Activated CD4-positive, alpha-beta T cell treated with anti-CD3 and anti-CD28 coated beads for 4 hours (primary cell): ENCODE results near the gene FOSL2.

Experiments
- DNase-seq, 2 donors: peaks; one replicate each; pipeline ENCODE4 v3.0.0-alpha.2; 2020

The FOSL2 gene

GRCh38 chr2:28375742-28376631, 16.7 kb upstream of the FOSL2 start:
- no peak for DNase-seq

DNA sequence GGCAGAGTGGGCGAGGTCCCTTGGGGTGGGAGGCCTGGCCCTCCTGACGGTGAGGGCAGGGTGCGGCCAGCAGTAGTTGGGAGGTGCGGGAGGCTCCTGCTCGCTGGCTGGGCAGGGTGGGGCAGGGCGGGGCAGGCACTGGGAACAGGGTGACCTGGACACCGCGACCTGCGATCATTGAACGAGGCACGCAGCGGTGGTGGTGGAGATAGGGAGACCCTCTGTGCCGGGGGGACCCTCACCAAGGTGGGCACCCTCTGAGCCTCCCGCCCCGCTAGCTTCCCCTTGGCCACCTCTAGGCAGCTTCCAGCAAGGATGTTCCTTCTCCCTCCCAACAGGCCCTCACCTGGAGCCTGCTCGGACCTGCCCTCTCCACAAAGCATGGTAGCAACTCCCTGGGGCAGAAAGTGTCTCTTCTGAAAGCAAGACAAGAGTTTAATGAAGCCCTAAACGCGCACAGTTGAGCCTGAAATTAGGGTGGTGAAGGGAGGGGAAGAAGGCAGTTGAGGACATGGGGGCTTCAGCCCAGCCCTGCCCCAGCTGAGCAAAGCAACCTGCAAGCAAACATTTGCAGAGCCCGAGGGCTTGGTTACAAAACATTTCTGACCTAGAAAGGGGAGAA, 15.4 kb upstream of the FOSL2 start:
- DNase-seq, result no peak

- no peak for DNase-seq
Measured at GRCh38 chr2:28377984-28378678, 14.5 kb upstream of the FOSL2 start.

DNA sequence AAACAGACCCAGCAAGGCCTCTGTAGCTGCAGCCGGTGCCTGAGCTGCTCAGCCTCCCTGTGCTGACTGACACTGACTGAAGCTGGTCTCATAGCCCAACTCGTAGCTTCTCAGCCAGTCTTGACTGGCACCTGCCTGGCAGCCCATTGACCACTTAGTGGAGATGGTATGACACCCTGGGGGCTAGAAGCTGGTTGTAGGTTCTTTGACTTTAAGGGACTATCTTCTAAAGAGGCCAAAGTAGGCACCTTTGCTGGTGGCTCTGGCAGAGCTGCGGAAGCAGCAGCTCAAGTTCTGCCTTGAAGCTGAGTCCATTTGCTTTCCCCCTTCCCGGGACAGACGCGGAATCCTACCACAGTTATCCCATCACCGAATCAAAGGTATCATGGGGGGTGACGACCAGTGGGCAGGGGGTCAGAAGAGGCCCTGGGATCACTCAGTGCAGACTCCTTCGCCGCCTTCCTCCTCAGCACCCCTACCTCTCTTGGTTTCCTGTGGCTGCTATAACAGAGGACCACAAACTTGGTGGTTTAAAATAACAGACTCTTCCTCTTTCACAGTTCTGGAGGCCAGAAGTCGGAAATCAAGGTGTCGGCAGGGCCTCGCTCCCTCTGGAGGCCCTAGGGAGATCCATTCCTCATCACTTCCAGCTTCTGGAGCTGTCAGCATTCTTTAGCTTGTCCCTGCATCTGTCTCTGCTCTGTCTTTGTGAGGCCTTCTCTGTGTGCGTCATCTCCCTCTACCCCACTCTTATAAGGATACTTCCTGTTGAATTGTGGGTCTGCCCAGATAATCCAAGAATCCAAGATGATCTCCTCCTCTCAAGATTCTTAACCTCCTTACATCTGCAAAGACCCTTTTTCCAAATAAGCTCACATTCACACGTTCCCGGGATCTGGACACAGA, 13.7 kb upstream of the FOSL2 start:
- no peak for DNase-seq

DNA sequence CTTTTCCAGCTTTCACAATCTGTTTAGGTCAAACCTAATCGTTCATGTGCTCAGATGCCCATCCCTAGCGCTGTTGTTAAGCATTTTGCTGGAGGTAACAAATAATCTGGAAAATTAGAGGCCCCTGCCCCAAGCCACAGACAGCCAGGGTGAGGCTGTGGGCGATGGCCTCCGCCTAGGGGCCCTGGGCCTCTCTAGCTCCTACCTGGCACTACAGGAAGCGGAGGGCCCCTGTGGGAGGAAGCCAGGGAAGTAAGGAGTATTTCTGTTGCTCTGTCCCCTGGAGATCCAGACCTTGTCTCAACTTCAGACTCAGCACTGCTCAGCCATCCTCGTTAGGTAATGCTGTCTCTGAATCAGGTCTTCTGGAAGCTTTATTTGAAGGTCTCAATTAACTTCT, 12.4 kb upstream of the FOSL2 start:
- DNase-seq, result no peak

DNA sequence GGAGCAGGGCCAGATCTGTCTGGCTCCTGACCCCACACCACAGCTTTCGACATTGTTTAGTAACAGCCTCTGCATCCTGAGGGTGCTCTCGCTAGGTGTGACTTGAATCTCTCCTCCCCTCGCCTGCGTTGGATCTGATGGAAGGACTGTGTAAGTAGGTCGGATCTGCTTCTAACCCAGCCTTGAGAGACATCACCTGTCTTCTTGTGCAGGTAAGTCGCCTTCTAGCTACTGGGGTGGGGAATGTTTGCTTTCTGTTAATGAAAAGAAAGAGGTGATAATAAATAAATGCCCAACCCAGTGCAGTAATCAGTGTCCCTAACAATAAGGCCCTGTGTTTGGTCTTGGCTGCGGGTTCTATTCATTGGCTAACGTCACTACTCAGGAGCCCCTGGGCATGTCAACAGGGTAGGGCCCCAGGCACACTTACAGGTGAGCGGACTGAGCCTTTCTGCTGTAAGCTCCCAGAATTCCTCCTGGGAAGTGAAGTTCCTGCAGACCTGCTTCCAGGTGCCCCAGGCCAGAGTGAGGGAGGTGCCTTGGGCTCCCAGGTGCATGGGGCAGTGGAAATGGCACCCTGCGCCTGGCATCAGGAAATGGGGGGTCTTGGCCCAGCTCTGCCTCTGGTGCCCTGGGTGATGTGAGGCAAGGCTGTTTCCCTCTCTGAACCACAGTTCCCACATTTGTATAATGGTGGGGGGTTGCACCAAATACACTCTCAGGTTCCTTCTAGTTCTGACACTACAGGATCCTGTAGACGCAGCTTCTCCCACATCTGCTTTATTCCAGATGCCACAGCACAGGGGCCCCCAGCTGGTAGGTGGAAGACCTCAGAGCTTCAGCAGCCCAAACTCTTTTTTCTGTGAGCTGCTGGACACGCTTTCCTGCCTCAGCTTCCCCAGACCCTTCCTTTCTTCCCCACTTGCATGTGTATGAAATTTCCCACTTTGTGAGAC, 11.2 kb upstream of the FOSL2 start:
- no peak for DNase-seq

- no peak for DNase-seq
Measured at GRCh38 chr2:28382755-28383154, 9.9 kb upstream of the FOSL2 start.

DNA sequence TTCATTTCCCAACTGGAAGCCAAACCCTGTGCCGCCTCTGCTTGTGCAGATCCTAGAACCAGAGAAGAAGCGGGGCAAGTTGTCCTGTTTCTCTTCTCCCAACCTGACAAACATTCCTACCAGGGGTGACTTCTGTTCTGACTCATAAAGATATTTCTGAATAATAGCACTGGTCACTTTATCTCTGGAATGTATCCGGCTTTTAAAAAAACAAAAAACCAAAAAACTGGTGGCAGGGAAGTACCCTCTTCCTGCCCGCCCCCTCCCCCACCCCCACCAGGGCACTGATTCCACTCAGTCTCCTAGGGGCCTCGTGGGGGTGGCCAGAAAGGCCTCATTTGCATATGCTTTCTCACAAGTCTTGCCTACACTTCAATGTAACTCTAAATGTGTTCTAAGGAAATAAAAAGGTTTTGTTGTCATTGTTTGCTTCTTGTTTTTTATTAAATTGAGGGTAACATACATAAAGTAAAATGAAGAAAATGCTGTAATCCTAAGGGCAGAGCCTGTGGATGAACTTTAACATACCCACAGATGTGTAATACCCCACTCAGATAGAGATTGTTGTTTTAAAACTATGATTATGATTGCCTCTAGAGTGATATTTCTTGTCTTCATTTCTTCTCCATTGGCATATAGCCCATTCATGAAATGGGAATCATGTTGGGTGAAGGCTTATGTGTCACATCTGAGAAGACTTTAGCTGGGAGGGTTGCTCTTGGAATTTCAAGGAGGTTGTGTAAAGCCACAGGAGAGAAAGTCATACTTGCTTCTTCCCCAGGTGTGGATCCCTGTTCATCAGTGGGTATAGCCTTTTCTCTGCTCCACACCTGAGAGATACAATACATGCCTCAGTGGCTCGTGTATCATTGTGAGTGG, 5.3 kb upstream of the FOSL2 start:
- DNase-seq, result no peak

DNA sequence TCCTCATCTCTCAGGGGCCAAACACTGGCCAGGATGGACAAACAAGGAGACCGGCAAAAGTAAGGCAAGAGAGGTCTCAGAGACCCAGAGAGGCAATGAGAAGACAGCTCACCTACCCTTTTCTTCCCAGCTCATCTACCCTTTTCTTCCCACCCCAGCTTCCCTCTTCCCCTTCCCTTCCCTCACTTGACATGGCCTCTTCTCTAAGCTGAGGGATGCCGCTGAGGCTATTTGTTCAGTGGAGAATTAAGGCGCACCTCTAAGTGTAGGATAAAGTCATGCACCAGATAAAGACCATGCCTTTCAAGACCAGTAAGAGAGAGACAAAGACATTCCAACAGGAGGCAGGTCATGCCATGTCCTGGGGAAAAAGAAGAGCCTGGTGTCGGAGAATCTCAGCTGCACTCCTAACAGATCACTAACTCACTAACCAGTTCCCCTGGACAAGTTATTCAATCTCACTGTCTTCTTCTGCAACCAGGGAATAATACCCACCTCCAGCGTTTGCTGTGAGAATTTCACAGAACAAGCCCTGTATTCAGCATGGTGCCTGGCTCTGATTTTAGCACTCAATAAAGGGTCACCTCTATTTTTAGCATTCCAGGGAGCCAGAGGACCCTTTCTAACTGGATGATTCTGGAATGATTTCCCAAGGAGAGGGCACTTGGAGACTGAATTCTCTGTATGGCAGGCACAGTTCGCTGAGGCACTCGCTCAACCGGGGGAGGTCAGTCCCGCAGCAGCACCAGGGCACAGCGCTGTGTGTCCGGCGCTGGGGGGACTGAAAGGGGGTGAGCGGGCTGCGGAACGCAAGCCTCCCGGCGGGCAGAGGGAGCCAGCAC, 3.0 kb upstream of the FOSL2 start:
- no peak for DNase-seq

DNA sequence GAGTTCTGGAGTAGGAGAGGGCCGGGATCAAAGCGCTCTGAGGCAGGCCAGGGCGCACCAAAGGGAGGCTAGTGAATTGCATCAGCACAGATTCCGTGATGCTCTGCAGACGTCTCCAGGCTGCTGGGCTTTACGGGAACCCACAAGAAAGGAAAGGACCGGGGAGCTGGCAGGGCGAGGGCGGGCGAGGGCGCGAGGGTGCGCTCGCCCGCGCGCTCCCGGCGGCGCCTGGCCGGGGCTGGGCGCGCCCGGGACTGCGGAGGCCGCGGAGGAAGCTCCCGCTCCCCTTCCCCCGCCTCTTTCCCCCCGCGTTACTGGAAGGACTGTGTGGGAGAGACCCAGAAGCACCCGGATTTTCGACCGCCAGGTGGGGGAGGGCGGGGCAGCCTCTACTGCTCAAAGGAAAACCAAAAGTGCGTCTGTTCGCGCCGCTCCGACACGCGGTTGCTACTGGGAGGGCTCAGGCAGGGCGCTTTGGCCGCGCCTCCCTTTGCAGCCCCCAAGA, 2.4 kb upstream of the FOSL2 start:
- peak; percentile 96 to 97 for DNase-seq

DNA sequence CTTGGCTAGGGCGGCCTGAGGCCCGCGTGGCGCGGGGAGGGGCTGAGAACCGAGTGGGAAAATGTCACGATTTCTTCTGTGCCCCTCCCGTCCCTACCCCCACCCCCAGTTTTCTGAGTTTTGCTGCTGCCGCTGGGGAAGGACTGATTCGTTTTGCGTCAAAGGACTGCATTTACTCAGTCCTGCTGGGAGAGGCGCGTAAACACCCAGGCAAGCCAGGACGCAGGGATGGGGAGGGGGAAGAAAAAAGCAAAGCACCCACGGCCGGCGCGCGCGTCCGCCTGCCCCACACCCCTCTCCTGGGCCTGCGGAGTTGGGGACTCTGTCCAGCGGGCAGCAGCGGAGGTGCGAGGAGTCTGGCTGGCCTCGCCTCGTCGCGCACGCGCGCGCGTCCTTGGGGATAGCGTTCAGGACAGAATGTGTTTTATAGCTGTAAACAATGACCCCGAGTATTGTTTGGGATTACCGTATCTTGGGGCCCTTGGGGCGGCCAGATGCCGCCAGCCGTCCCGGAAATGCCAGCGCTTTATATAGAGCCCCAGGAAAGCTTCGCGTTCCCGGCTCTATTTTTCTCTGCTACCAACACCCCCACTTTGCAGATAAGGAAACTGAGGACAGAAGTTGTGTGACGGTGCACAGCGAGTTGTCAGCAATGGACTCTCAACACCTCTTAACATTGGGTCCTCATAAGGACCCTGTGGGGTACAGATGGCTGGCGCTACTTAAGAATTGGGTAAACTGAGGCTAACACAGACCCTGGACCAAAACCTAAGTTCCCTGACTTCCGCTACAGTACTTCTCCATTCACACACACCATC, 1.7 kb upstream of the FOSL2 start:
- no peak for DNase-seq

DNA sequence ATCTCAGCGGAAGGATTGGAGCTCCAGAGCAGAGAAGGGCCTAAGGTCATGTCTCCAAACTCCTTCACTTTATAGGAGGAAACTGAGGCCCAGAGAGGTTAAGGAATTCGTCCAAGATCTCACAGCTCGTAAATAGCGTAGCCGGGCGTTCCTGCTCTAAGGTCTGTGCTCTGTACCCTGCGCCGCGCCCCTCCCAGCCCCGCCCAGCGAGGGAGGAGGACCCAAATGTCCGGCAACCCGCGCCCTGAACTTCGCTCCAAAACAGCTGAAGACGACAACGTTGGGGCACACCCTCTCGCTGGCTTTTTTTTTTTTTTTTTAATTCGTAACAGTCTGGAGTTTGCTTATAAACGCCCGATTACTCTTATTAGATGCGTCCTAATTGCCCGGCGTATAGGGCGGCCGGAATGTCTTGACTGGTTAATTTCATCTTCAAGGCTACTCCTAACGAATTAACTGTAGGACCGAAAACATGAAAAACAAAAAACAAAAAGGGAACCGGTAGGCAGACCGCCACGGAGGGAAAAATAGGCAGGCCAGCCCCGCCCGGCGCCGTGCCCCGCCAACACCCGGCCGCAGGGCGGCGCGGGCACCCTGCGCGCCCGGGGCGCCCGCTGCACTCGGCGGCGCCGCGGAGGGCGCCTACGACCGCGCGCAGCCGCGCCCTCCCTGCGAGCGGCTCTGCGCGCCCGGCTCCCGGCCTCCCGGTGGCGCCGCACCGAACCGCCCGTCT, 928 bp upstream of the FOSL2 start:
- peak; percentile 71 to 72 for DNase-seq

DNA sequence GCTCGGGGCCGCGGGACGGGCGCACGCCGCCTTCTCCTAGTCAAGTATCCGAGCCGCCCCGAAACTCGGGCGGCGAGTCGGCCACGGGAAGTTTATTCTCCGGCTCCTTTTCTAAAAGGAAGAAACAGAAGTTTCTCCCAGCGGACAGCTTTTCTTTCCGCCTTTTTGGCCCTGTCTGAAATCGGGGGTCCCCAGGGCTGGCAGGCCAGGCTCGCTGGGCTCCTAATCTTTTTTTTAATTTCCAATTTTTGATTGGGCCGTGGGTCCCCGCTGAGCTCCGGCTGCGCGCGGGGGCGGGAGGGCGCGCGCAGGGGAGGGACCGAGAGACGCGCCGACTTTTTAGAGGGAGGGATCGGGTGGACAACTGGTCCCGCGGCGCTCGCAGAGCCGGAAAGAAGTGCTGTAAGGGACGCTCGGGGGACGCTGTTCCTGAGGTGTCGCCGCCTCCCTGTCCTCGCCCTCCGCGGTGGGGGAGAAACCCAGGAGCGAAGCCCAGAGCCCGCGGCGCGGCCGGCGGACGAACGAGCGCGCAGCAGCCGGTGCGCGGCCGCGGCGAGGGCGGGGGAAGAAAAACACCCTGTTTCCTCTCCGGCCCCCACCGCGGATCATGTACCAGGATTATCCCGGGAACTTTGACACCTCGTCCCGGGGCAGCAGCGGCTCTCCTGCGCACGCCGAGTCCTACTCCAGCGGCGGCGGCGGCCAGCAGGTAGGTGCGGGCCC, 617 bp downstream of the FOSL2 start:
- peak; percentile 59 to 60 for DNase-seq

DNA sequence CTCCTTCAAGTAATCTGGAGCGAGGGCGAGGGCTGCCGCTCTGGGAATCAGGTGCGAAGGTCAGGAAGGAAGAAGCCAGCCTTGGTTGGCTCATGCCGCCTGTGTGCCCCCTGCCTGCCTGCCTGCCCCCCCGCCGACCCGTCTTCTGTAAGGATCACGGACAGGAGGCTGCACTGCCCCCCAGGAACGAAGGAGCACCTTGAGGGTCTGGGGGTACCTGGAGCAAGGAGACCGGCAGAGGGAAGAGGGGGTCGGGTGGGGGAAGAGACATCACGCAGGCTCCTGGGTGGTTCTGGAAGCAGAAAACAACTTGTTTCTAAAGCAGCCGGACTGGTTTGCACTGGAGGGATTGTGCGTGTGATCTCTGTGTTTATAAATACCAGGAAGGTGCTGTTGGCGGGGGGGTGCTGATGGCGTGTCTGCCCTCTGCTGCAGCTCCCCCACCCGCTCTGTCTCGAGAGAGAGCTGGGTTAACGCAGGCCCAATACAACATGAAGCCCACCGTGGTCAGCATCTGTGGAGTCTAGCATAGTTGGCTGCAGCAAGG, 1.7 kb downstream of the FOSL2 start:
- peak; percentile 29 to 39 for DNase-seq

GRCh38 chr2:28394997-28395333, 2.3 kb downstream of the FOSL2 start:
- no peak for DNase-seq

DNA sequence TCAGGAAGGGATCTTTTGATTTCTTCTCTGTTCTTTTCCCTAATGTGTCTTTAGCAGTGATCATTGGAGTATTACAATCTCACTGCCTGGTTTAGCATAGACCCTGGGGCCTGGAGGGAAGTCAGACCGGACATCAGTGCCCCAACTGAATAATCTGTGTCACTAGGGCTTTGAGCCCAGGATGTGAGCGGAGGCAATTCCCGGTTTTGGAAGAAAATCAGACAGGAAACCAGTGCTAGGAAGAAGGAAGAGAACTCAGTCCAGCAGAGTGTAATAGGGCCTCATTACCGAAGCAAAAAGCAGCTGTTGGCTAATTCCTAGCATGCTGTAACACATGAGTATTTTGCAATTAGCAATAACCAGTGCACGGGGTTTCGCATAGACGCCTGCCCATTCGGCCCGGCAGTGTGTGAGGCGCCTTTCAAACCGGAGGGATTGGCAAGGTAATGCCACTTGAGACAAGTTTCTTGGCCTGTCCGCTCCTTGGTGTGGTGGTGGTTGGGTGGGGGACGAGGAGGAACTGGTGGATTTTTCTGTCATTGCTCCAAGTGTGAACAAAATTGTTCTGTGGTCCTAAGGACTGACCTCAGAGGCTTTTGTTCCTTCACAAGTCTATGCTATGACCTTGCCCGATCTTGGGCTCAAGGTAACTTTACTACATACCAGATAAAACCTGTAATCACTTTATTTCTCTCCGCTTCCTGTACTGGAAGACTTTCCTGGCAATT, 2.8 kb downstream of the FOSL2 start:
- no peak for DNase-seq
